RWPE1 (cell line): Measurements from ENCODE around the gene GALNT18.

Source experiments
- CTCF ChIA-PET: fragments of 350-600 bp; sonication (Branson Sonifier 250); formaldehyde crosslinking; extraction: SDS; loops from one replicate; lab custom pipeline; 2021; lab: Yijun Ruan, JAX
- POLR2A ChIA-PET: fragments of 400-600 bp; formaldehyde crosslinking; extraction: SDS; loops from one replicate; lab custom pipeline; 2020; ENCODE audit warnings: antibody characterized with exemption; ENCODE audit not compliant: low non-redundant PET; lab: Yijun Ruan, JAX
- DNase-seq: peaks from one replicate; pipeline ENCODE4 v3.0.0; 2012; ENCODE audit warnings: low spot score
- H3K27ac ChIP-seq: fragments of 450-650 bp; 2 replicates; pipeline ENCODE4 v1.5.1; 2017
- TF ChIP-seq, protein P1 (sequence below): fragments of 450-650 bp; conservative IDR thresholded peaks from 2 replicates; pipeline ENCODE4 v1.5.1; 2017; ENCODE audit warnings: low read depth, mild to moderate bottlenecking

GALNT18 gene

DNA sequence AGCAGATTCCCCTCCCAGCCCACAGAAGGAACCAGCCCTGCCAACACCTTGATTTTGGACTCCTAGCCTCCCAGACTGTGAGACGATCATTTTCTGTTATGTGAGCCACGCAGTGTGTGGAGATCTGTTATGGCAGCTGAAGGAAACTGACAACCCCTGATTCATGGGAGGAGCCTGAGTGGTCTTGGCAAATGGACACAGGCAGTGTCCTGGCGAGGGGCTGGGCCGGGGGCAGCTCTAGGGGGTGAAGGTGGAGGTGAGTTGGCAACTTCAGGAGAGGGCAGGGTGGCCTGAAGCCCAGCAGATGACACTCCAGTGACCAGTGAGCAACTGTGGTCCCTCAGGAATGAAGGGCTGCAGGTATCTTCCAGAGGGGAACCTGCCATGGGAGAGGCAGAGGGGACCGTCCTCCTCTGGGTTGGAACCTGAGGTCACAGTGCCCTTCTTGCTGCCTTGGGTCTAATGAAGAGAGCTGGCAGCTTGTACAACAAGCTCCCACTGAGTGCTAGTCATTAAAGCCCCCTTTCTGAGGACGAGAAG, 351.5 kb downstream of the GALNT18 start:
- CTCF ChIA-PET = no interaction called here
- H3K27ac ChIP-seq = no peak overlapping the region
- TF ChIP-seq, protein P1, sequence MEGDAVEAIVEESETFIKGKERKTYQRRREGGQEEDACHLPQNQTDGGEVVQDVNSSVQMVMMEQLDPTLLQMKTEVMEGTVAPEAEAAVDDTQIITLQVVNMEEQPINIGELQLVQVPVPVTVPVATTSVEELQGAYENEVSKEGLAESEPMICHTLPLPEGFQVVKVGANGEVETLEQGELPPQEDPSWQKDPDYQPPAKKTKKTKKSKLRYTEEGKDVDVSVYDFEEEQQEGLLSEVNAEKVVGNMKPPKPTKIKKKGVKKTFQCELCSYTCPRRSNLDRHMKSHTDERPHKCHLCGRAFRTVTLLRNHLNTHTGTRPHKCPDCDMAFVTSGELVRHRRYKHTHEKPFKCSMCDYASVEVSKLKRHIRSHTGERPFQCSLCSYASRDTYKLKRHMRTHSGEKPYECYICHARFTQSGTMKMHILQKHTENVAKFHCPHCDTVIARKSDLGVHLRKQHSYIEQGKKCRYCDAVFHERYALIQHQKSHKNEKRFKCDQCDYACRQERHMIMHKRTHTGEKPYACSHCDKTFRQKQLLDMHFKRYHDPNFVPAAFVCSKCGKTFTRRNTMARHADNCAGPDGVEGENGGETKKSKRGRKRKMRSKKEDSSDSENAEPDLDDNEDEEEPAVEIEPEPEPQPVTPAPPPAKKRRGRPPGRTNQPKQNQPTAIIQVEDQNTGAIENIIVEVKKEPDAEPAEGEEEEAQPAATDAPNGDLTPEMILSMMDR = no peak
- DNase-seq = no peak
- POLR2A ChIA-PET = no interaction called here

DNA sequence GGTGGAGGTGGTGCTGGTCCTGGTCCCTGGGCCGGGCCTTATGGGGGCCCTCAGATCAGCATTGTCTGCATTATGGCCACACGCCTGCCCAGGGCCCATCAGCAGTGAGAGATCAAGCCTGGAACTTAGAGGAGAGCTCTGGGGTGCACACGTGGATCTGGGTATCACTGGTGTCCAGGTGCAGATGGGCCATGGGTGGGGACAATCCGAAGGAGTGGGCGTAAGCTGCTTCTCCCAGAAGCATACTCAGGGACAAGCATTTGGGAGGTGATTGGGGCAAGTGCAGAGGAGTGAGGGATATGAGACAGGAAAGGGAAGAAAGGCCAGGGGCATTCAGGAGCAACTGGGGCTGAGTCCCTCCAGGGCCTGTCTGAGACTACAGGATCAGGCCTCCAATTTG, 353.1 kb downstream of the GALNT18 start:
- no peak for DNase-seq
- TF ChIP-seq, protein P1 = no peak
- H3K27ac ChIP-seq = no peak overlapping the region
- ChIA-PET POLR2A (no interaction called here), CTCF (no interaction called here)

DNA sequence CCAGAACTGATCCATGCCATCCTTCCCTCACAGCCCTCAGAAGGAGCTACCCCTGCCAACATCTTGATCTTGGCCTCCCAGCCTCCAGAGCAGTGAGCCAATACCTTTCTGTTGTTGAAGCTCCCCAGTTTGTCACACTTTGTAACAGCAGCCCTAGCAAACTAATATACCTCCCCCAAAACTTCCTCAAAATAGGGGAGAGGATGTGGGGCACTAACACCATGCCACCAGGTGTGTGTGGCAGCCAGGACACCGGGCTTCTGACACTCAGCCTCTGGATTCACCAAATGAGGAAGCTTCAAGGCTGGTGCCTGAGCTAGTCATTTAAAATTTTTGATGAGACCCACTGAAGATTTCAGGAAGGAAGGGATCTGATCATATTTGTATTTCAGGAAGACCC, 353.7 kb downstream of the GALNT18 start:
- ChIA-PET CTCF (no interaction called here), POLR2A (no interaction called here)
- H3K27ac ChIP-seq = no peak overlapping the region
- DNase-seq = no peak
- TF ChIP-seq, protein P1 = no peak

GRCh38 chr11:11267312-11267711, 354.5 kb downstream of the GALNT18 start:
- TF ChIP-seq, protein P1 = no peak
- POLR2A ChIA-PET = no interaction called here
- DNase-seq = peak; percentile 30
- CTCF ChIA-PET = interaction anchor here (0.7 to 1.0 kb wide), 2 partner anchors 239 to 399 kb away, joined by 3 to 5 read pairs; no protein-coding TSS in a partner anchor
- no peak overlapping the region for H3K27ac ChIP-seq

GRCh38 chr11:11265994-11266606, 355.7 kb downstream of the GALNT18 start:
- ChIA-PET CTCF (interaction anchor here (0.6 kb wide), 2 partner anchors 342 to 361 kb away, joined by 3 read pairs; no protein-coding TSS in a partner anchor), POLR2A (no interaction called here)
- no peak overlapping the region for H3K27ac ChIP-seq
- DNase-seq = peak; percentile 67
- TF ChIP-seq, protein P1 = peak; percentile 64

DNA sequence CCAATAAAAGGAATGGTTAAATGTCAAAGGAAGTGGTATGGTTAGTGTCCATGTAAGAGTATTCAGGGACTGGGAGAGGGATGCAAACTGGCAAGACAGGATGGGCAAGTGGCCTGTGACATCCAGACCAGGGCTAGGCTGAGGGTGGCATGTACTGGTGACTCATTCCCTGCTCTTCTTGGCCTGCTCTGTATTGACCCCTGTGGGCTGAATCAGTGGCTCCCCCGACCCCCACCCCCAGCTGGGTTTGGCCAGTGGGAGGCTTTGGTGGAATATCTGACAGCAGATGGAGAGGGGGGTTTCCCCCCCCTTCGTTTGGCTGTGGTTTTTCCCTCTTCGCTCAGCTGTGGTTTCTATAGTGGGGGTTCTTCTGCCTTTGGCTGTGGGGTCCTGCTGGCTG, 356.5 kb downstream of the GALNT18 start:
- no peak overlapping the region for H3K27ac ChIP-seq
- TF ChIP-seq, protein P1 = no peak
- ChIA-PET POLR2A (no interaction called here), CTCF (no interaction called here)
- no peak for DNase-seq
